HG03558 (cell line): ENCODE results near the gene TTF1.
"Not testable (repeated sequence)": the region's sequence is repeated elsewhere in the genome, so short reads cannot be mapped to it uniquely, and the experiment has no call there.

Experiments used
- ATAC-seq: cut with Tn5 transposase; IDR thresholded peaks from one replicate; pipeline ENCODE4 v1.9.1; 2021; ENCODE audit warnings: moderate number of reproducible peaks; ENCODE audit not compliant: unreplicated experiment; ENCODE audit errors: extremely low read depth

Gene TTF1

DNA sequence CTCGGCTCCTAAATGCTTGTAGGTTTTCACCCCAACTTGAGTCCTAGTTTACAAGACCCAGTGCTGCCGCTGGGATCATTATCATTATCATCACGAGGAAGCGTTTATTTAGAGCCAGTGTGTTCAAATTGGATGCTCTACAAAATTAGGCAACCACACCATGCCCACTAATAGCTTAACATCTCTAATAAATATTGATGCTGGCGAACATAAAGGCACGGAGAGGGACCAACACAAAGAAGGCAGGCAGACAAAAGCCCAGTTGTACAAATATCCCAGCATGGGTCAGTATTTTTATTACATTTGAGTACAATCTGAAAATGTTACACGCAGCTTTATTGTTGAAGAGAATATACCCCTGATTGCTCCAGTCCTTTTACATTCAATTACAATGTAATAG lies 8.1 kb upstream of the TTF1 start:
- no peak for ATAC-seq

DNA sequence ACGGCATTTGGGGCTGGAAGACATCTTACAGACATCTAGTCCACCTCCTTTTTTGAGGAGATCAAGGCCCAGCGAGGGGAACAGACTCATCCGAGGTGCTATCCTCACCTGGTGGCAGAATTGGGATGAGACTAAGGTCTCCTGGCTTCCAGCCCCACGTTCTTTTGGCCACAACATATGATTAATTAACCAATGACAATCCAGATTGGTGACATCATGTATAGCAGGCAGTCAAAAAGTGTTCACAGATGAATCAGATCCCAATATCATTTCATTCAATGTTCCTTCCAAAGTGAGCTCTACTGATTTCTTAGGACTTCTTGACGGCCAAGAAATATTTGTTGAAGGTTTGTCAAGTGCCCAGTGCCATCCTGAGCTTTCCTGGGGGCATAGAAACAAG lies 7.3 kb upstream of the TTF1 start:
- no peak for ATAC-seq

DNA sequence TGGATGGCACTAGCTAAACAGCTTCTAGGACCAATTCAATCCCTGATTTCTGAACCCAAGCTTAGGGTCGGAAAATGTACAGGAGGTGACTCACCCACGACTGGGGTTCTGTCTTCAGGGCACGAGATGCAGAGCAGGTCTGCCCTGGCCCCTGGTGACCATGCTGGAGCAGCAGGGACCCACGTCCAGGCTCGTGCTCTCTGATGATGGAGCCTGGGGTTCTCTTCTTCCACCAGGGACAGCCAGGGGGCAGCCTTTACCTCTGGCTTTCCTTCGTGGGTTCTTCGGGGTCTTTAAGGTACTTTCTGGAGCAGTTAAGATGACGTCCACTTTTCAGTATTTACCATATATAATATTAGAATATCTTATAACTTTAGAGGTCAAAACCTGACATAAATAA lies 5.4 kb upstream of the TTF1 start:
- ATAC-seq, result no peak

DNA sequence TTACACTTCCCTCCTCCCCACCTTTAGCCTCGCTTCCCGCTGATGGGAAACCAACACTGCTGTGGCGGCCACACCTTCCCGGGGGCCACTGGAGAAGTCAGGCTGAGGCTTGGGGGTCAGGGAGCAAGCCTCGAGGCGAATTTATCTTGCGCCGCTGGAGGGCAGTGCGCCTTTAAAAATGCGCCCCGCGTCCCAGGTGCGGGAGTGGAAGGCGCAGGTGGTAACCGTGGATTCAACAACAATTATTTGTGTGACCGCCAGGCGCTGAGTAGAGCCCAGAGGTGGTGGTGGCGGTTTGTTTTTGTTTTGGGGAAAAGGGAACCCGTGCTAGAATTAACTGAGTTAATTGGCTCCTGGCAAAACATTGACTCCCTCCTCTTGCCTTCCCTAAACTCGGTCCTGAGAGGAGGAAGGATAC lies 4.5 kb upstream of the TTF1 start:
- no peak for ATAC-seq

DNA sequence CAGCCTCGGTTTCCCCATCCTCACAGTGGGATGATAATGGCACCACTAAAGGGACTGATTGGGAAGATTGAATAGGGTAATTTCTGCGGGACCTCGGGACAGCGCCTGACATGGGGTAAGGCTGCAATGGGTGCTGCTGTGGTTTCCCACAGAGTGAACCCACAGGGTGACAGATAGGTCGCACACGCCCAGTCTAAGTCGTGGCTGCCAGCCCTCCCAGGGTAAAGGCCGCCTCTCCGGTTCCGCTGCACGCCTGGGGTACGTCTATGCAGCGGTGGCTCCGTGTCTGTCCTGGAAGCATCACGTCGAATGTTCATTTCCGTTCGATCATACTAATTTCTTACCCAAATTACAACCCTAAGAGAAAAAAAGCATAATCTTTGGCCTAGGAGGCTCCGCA lies 4.0 kb upstream of the TTF1 start:
- no peak for ATAC-seq

DNA sequence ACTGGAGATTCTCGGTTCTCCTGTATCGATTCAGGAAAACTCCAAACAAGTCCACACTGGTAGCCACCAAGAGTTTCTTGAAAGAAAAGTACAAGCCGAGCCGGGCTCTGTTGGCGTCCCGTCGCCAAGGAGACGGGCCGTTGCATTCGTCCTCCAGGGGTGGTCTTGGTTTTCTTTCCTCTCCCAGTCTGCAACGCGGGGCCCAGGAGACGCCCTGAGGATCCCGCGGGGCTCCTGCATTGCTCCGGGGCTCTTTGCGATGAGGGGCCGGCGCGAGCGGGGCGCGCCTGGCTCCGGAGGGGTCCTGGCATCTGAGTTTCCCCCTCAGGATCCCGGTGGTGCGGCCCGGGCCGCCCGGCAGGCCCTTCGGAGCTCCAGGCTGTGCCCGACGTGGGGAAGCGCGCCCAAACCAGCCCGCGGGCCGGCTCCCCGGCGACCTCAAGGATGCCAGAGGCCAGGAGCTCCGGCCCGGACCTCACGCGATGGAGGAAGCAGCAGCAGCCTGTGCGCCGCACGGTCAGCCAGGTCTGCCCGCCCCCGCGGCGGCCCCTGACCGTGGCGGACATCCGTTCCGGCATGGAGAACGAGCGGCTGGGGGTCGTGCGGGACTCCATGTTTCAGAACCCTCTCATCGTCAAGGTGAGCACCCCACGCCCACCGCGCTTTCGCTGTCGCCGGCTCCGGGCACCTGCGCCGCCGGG lies 3.3 kb upstream of the TTF1 start, which contains the start of gene CFAP77:
Gene CFAP77, plus strand, starts transcription at position 384 of the 701 bp plus-strand sequence. Its CDS starts 61 bp downstream, at position 445.
- ATAC-seq, result no peak

DNA sequence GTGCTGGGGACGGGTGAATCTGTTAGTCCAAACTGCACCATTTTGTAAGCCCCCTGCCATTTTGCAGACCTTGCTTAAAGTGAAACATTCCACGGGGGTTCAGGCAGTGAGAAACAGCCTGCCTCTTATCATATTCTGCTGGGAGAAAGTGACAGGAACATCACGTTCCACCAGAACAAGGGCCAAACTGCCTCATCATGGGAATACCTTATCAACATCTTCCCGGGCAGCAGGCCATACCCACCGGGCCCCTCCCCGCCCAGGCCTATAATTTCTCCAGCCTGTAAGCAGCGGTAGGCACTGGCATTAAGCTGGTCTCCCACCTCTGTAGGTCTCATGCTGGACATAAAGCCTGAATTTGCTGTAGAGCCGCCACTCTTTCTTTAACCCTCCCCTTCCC lies 1.9 kb upstream of the TTF1 start:
- no peak for ATAC-seq

DNA sequence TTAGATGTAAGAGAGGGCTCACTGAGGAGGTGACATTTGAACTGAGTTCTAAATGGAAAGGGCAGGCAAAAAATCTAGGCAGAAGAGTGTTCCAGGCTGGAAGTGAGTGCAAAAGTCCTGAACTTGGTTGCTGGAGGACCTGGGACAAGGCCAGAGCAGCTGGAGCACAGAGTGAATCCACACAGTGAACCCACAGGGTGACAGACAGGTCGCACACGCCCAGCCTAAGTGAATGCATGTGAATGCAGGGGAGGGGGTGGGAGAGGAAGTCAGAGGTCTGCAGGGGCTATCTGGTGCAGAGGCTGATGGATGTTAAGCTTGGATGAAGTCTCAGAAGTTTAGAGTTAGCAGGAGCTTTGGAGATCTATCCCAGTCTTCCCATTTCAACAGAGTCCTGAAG lies 556 bp upstream of the TTF1 start:
- ATAC-seq, result no peak

DNA sequence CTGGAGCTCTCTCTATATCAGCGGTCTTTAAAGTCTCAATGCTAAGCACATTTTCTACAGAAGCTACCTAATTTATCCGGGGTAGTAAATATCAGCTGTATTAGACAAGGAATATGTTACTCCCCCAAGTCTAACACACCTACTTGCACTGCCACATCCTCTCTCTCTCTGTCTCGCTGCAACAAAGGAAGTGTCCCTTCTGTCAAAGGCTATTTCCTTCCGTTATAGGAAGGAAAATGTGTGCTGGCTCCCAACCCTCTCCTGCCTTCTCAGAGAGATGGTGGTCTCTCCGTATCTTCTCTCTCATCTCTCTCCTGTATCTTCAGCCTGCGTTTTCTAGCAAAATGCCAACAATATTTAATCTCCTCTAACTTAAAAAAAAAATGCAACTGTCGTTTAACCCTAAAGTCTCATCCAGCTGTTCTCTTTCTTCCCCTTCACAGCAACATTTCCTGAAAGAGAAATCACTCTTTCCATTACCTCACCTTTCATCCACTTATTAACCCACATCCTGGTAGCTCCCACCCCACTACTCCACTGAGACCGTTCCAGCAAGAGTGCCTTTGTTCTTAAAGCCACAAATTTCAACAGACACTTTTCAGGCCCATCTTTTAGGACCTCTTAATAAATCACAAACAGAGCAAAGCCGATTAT lies 2.3 kb downstream of the TTF1 start:
- no peak for ATAC-seq

DNA sequence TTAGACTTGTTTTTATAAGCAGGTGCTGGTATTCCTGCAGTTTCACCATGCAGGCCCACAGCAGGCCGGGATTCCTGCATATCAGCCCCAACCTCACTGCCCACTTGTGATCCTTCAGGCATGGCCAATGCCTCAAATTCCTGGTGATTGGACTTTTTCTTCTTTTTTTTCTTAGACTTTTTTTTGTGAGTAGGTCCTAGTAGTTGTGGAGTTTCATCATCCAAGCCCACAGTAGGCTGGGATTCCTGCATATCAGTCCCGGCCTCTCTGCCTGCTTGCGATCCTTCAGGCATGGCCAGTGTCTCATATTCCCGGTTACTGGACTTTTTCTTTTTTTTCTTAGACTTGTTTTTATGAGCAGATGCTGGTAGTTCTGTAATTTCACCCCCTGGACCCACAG lies 4.8 kb downstream of the TTF1 start:
- ATAC-seq, result no peak

DNA sequence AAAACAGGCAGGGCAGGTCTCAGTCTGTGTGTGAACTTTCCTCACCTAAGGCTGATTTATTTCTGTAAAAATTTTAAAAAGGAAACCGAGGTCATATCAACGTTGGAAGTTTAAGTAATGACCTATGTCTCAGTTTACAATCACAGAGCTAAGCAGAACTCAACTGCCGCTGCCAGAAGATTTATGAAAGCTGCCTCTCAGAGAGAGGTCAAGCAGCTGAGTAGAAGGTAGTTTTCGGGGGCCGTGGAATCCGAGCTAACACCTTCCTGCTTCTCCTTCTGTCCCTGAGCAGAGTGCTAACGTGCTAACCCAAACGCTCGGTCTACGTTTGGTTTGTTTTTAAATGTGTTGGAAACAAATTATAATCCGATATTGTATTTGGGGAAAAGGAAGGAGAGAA lies 11.1 kb downstream of the TTF1 start:
- no peak for ATAC-seq

DNA sequence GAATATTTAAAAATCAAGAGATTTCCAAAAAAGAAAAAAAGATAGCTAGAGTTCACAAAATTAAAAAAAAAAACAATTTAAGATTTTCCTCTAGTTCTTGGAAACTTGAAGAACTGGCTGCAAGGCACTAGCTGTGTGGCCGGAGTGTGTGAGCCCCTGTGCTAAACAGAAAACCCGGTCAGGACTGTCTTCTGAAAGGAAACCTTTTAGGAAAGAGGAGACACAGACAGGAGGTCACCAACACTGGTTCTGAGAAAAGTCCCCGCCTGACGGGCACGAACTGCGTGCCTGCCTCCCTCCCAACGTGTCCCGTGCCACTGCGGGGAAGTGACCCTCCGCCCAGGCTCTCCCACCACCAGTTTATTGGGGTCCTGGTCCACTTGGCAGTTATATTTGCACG lies 15.2 kb downstream of the TTF1 start:
- no peak for ATAC-seq

DNA sequence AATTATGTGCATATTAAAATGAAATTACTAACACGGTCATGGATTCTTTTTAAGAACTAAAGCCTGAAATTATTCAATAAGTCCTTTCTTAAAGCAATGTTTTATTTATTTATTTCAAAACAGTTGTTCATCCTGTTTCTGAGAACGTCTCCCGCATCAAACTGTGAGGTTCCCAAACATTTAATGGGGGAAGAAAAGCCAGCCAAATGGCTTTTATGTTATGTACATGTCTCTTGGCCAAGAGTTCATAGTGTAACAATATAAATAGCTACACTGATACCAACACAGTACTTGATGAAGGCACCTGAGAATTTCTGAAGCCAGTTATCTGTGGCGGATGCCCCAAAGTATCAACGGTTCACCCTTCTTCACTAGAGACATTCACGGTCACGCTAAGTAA lies 15.7 kb downstream of the TTF1 start:
- ATAC-seq, result no peak

DNA sequence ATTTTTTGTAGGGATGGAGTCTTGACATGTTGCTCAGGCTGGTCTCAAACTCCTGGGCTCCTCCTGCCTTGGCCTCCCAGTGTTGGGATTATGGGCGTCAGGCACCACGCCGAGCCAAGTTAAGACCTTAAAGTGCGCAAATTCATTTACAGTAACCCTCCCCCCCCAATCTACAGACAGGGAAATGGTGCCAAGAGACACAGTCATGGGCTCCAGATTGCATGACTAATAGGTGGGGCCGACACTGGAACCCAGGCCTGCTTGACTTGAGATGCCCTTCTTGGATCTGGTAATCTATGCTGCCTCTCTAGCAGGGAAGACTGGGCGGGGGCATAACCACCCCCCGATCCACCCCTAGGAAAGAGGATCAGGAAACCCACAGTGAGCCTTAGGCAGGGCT lies 19.5 kb downstream of the TTF1 start:
- ATAC-seq, result no peak

DNA sequence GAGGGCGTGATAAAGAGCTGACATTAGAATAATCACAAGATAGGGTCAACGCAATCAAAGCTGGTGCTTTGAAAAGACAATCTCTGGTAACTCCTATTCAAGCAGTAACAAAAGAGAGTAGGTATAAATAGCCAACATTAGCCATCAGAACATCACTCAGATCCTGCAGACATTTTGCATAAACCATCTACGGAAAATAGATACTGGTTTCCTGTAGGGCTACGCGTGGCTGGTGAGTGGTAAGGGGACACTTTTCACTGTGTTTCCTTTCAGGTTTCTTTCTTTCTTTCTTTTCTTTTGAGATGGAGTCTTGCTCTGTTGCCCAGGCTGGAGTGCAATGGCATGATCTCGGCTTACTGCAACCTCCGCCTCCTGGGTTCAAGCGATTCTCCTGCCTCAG lies 22.3 kb downstream of the TTF1 start:
- no peak for ATAC-seq

DNA sequence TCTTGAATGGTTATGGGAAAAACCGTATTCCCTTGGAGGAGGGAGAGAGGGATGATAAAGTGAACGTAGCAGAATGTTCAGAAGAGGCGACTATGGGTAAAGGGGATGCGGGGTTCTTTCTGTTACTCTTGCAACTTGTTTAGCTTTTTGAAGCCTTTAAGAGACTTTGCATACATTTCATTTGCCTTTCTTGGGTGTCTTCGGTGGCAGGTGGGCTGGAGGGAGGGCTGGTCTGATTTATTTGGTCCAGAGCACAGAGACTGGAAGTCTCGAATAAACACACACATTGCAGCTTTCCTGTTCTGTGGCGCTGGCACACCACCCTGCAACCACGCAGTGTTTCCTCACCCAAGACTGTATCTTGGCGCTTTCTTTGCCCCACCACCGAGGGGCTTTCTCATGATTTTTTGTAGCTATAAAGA lies 23.2 kb downstream of the TTF1 start:
- ATAC-seq, result no peak

DNA sequence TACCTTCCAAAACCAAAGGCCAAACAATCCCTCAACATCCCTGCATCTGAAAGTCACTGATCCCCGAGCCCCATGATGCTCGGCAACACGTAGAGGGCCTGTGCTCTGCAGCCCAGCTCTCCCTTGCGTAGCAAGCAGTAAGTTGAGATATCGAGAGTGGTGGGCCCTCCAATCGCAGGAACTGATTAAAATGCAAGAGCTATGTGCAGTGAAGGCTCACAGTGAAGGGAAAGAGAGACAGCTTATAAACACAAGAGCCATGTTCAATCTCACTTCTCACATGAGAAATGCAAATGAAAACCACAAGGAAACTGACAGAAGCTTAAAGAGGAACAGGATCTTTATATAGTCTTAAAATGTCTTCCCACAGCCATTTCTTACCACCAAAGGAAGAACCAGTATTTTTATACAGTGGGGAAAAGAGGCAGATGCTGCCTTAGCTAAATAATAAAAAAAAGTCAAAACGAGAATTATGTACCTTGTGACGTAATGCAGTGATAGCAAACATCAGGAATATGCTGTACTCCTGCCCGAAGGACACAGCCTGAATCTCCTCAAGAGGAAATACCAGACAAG lies 24.6 kb downstream of the TTF1 start:
- ATAC-seq, result peak; percentile 73

DNA sequence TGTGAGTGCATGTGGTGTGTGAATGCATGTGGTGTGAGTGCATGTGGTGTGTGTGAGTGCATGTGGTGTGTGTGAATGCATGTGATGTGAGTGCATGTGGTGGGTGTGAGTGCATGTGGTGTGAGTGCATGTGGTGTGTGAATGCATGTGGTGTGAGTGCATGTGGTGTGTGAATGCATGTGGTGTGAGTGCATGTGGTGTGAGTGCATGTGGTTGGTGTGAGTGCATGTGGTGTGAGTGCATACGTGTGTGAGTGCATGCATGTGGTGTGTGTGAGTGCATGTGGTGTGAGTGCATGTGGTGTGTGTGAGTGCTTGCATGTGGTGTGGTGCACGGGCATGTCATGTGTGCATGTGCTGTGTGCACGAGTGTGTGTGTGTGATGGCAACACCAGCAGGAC lies 28.2 kb downstream of the TTF1 start:
- not testable (repeated sequence) for ATAC-seq

DNA sequence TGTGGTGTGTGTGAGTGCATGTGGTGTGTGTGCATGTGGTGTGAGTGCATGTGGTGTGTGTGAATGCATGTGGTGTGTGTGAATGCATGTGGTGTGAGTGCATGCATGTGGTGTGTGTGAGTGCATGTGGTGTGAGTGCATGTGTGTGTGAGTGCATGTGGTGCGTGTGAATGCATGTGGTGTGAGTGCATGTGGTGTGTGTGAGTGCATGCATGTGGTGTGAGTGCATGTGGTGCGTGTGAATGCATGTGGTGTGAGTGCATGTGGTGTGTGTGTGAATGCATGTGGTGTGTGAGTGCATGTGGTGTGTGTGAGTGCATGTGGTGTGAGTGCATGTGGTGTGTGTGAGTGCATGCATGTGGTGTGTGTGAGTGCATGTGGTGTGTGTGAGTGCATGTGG lies 28.9 kb downstream of the TTF1 start:
- ATAC-seq, result not testable (repeated sequence)

DNA sequence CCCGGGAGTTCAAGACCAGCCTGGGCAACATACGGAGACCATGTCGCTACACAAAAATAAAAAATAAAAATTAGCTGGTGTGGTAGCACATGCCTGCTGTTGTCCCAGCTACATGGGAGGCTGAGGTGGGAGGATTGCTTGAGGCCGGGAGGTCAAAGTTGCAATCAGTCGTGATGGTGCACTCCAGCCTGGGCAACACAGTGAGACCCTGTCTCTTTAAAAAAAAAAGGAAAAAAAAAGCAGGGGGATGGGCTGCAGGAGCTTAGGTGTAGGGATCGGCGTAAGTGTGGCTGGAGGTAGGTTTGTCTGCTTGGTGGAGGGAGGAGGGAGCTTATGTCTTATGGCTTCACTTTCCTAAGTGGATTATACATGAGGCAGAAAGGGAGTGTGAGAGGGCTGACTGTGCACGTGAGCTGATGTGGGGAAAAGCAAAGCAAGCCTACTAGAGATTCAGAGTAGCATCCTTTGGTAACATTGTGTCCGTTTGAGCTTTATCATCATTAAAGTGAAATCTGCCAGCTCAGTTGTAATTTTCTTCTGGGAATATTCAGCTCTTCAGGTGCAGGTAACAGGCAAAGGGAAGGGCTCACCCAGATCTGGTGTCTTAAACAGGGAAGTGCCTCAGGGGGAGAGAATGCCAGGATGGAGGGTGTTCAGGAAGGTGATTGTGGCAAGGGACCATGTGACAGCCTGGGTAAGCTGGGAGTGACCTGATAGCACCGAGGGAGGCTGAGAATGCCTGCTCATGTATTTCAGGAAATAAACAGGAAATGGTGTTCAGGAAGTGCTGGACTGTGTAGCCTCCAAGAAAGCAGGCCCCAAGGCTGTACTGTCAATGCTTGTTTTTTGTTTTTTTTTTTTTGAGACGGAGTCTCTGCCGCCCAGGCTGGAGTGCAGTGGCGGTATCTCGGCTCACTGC lies 34.2 kb downstream of the TTF1 start:
- ATAC-seq, result no peak

DNA sequence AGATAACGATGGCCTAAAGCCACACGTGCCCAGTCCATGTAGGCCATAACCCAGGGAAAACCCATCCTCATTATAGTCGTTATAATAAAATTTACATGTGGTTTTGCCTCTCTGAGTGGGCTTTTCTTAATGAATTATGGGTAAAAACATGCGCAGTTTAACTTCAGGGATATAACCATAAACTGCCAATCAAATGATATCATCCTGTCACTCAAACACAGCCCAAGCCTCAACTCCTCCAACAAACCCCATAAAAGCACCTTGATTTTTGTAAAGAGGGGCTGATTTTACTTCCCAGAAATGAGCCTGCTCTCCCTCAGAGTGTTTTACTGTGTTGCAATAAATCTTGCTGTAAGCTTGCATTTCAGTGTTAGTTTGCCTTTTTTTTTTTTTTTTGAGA lies 36.0 kb downstream of the TTF1 start:
- ATAC-seq, result no peak
